Activated CD8-positive, alpha-beta memory T cell treated with anti-CD3 and anti-CD28 coated beads, Interleukin-2, amount 50 U/mL, for 1 hour (primary cell): ENCODE measurements around the gene DMRTC2.
"Not testable (repeated sequence)": the region's sequence is repeated elsewhere in the genome, so short reads cannot be mapped to it uniquely, and the experiment has no call there.

Source experiments
- DNase-seq: peaks from one replicate; pipeline ENCODE4 v3.0.0-alpha.2; 2020; ENCODE audit errors: extremely low read depth

DMRTC2 gene

GRCh38 chr19:41871573-41872383 is 26.9 kb downstream of the DMRTC2 start:
- no peak for DNase-seq

GRCh38 chr19:41872384-41872774 is 27.5 kb downstream of the DMRTC2 start:
- no peak for DNase-seq

GRCh38 chr19:41872775-41873647 is 28.2 kb downstream of the DMRTC2 start:
- no peak for DNase-seq

- not testable (repeated sequence) for DNase-seq
Observed at GRCh38 chr19:41875973-41876372, 31.1 kb downstream of the DMRTC2 start.

GRCh38 chr19:41876847-41877832 is 32.3 kb downstream of the DMRTC2 start, which contains the start of gene CD79A:
TSS of gene CD79A (plus strand) at chr19:41877279. CDS start at chr19:41877305, 26 bp downstream.
- DNase-seq = no peak

- no peak for DNase-seq
Observed at GRCh38 chr19:41877916-41878905, 33.4 kb downstream of the DMRTC2 start.

GRCh38 chr19:41879080-41879479 is 34.2 kb downstream of the DMRTC2 start:
- no peak for DNase-seq

GRCh38 chr19:41879670-41880328 is 35.0 kb downstream of the DMRTC2 start:
- no peak for DNase-seq

- no peak for DNase-seq
Observed at GRCh38 chr19:41880329-41880708, 35.5 kb downstream of the DMRTC2 start.

GRCh38 chr19:41882568-41883462 is 38.0 kb downstream of the DMRTC2 start, which contains the start of gene ARHGEF1:
TSS of gene ARHGEF1 (plus strand) at chr19:41883184. CDS start at chr19:41888083, 4,899 bp downstream.
- DNase-seq = no peak

GRCh38 chr19:41883463-41883820 is 38.6 kb downstream of the DMRTC2 start:
- DNase-seq = no peak

- peak; percentile 78 for DNase-seq
Observed at GRCh38 chr19:41883821-41884733, 39.2 kb downstream of the DMRTC2 start.

- peak; percentile 64 for DNase-seq
Observed at GRCh38 chr19:41886761-41887710, 42.2 kb downstream of the DMRTC2 start.

GRCh38 chr19:41887711-41888382 is 43.0 kb downstream of the DMRTC2 start:
- peak; percentile 91 for DNase-seq

- no peak for DNase-seq
Observed at GRCh38 chr19:41888926-41889325, 44.1 kb downstream of the DMRTC2 start.

- no peak for DNase-seq
Observed at GRCh38 chr19:41889896-41890295, 45.1 kb downstream of the DMRTC2 start.
